ENCODE data around the gene AQP1.

- TF ChIP-seq CTCF (IDR thresholded peaks at IDR 0.05) (no peak), POLR2A (IDR thresholded peaks at IDR 0.05) (no peak)
Observed at GRCh38 chr7:30923774-30924413, 12.2 kb downstream of the AQP1 start.
